ENCODE results near the gene PTGES2.

Gene PTGES2

DNA sequence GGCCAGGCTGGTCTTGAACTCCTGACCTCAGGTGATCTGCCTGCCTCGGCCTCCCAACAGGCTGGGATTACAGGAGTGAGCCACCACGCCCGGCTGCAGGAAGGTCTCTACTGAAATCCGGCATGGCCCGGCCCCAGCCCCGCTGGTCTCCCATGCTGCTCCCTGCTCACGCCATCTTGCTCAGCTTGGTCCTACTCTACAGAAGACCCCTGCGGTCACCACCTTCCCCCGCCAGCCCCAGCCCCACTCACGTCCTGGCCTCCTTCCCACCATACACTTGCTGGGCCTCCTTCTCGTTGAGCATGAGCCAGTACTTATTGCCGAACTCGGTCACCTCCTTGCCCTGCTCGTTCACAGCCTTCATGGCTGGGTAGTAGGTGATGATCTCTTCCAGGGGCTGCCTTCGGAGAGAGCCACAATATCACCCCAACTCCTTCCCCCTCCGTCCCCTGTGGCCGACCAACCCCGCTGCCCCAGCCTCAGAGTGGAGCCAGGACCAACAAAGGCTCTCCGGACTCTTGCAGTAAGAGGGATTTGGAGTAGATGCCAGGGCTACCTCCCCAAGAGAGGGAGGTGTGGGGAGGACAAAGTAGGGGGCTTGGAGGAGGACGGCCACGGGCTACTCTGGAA is 4.0 kb downstream of the PTGES2 start:
- TF ChIP-seq, protein P1, sequence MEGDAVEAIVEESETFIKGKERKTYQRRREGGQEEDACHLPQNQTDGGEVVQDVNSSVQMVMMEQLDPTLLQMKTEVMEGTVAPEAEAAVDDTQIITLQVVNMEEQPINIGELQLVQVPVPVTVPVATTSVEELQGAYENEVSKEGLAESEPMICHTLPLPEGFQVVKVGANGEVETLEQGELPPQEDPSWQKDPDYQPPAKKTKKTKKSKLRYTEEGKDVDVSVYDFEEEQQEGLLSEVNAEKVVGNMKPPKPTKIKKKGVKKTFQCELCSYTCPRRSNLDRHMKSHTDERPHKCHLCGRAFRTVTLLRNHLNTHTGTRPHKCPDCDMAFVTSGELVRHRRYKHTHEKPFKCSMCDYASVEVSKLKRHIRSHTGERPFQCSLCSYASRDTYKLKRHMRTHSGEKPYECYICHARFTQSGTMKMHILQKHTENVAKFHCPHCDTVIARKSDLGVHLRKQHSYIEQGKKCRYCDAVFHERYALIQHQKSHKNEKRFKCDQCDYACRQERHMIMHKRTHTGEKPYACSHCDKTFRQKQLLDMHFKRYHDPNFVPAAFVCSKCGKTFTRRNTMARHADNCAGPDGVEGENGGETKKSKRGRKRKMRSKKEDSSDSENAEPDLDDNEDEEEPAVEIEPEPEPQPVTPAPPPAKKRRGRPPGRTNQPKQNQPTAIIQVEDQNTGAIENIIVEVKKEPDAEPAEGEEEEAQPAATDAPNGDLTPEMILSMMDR (IDR thresholded peaks at IDR 0.05; ENCODE audit: low read depth, low read length), result no peak
- no peak for DNase-seq (ENCODE audit: extremely low read depth, low read depth)

DNA sequence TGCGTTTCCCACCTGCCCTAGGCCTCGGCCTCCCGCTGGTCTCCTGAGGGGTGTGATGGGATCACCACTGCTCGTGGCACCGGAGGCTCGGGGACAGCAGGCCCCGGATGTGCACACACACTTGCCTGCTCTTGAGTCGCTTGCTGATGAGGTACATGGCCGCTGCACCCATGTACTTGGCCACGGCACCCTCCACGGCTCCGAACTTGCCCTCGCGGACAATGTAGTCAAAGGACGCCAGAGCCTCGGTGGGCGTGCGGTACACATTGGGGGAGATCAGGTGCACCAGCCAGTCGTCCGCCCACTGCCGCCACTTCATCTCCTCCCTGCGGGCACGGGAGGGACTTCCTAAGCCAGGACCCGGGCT is 4.7 kb downstream of the PTGES2 start:
- TF ChIP-seq, protein P1 (IDR thresholded peaks at IDR 0.05; ENCODE audit: low read depth, low read length), result no peak
- DNase-seq (ENCODE audit: extremely low read depth, low read depth), result no peak

DNA sequence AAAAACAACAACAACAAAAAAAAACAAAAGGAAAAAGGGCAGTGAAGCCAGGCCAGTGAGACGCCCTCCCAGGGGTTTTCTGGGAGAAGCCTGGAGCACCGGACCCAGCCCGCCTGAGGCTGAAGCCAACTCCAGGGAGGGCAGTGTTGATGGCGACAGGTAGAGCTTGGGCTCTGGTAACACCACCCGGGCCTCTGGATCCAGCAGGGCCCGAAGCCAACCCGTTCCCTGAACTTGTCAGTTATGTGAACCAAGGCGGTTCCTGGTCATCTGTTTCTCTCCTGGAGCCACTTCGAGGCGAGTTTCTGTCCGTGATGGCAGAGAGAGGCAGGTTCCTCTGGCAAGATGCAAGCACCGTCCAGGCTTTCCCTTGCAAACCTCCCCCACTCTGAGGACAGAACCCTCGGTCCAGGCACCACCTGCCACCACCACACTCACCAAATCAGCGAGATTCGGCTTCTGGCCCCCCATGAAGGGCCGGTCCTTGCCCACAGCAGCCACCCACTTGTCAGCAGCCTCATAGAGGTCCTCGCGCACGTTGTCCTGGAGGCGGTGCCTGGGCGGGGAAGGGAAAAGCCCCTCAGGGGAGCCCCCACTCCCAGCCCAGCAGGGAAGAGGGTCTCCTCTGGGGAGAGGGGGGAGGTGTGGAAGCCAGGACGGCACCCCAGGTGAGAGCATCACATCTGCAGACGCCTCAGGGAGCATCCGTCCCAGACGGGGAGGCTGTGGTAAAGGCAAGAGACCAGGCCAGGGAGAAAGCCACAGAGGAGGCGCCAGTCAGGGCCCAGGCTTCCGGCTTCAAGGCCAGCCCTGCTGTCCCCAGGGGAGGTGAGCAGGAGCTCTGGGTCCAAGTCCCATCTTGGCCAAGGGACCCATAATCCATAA is 5.4 kb downstream of the PTGES2 start:
- TF ChIP-seq, protein P1 (IDR thresholded peaks at IDR 0.05; ENCODE audit: low read depth, low read length), result no peak
- no peak for DNase-seq (ENCODE audit: extremely low read depth, low read depth)

DNA sequence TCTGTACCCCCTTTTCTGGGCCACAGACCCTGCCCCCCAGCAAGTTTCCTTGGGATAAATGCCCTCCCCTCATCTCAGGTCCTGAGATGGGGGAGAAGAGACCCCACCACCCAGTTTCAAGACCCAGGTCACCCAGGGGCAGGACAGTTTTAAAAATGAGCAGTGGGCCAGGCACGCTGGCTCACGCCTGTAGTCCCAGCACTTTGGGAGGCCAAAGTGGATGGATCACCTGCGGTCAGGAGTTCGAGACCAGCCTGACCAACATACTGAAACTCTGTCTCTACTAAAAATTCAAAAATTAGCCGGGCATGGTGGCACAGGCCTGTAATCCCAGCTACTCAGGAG is 6.1 kb downstream of the PTGES2 start:
- DNase-seq (ENCODE audit: extremely low read depth, low read depth), result no peak
- TF ChIP-seq, protein P1 (IDR thresholded peaks at IDR 0.05; ENCODE audit: low read depth, low read length), result no peak

DNA sequence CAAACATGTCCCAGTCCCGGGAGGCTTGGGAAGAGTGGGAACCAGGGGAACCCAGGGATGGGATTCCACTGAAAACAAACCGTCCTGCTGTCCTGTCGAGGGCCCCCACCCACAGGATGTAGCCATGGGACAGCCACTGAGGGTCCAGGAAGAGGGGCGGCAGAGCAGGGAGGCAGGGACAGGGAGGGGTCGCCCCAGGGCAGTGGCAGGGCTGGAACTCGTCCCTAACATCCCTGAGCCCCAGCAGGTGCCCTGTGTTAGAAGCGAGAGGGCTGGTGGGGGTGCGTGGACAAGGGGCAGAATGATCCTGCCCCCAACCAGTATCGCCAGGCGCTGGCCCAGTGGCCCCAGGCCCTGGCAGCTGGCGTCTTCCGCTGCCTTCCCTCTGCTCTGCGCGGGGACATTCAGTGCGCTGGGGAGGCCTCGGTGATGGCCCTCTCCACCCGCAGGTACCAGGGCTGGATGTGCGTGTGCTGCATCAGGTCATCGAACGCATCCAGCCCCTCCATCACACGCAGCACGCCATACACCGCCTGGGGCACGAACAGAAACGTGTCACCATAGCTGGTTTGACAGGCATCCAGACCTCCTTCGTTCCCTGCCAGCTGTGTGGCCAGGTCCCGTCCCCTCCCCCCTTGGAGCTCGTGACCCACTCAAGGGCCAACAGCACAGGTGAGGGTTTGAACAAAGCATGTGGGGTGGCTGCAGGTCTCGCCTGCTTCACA is 6.6 kb downstream of the PTGES2 start:
- TF ChIP-seq, protein P1 (IDR thresholded peaks at IDR 0.05; ENCODE audit: low read depth, low read length), result no peak
- DNase-seq (ENCODE audit: extremely low read depth, low read depth), result no peak

DNA sequence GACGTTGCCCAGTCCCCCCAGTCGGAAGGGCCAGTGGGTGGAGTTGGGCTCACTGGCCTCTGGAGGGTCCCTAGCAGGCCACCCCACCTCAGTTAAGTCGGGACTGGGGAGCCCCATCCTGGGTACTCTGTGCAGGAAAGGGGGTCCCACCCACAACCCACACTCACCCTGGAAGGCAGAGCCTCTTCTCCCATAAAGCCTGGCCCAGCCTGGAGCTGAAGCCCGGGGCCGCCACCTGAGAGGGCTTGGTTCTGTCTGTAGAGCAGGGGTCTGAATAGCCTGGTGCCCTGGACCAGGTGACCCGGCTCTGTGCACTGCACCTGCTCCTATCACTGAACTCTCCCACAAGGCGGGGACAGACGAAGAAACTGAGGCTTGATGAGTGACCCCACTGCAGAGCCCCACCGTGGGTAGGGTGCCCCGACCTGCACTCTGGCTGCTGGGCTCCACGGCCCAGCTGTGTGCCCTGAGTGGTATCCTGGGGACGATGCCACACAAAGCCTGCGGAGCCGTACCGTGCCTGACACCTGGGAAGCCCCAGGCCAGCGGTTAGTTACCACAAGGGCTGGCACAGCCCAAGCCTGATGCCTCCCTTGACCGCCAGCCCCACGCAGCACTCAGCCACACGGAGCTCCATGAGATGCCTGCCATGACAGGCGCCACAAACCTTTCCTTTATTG is 7.3 kb downstream of the PTGES2 start:
- TF ChIP-seq, protein P1 (IDR thresholded peaks at IDR 0.05; ENCODE audit: low read depth, low read length), result no peak
- no peak for DNase-seq (ENCODE audit: extremely low read depth, low read depth)

Data from AG09319 (cell line).